GM10266 (cell line): Measurements from ENCODE around the gene ITGB1.

Source experiments
- DNase-seq: peaks from one replicate; pipeline ENCODE4 v3.0.0; 2012; ENCODE audit errors: extremely low spot score
- TF ChIP-seq, protein P1 (sequence below): IDR thresholded peaks from 2 replicates; pipeline ENCODE4 v1.5.1; 2012; ENCODE audit warnings: mild to moderate bottlenecking, low read depth; ENCODE audit not compliant: control insufficient read depth, insufficient read depth; ENCODE audit errors: missing control alignments

The ITGB1 gene

DNA sequence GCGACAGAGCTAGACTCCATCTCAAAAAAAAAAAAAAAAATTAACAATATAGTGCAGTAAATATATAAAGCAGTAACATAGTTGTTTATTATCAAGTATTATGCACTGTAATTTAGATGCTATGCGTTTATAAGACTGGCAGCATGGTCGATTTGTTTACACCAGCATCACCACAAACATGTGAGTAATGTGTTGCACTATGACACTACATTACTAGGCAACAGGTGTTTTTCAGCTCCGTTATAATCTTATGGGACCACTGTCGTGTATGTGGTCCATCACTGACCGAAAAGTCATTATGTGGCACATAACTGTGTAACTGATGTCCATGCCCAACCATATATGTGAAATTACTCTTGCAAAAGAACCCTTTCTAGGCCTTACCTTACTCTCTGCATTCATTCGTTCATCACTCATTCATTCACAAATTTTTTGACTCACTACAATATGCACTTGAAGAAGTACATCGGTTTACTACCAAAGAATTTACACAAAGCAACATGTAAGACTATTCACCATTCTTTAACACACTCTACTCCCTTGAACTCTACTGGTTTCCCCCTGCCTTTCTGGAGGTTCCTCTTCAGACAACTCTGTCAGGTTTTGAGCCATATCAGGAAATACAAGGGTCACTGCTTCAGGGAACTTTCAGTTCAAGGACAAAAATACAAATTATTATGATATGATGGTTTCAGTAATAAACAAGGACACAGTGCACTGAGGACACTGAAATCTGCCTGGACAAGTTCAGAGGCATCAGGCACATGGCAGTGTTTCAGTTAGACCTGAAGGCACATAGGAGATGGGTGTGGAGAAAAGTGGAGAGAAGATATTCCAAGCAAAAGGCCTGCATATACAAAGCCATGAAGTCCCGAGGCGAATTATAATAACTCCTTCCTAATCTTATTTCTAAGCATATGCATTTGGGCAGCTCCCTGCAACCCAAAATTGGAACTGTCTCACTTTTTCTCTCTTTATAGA lies 17.4 kb downstream of the ITGB1 start:
- TF ChIP-seq, protein P1, sequence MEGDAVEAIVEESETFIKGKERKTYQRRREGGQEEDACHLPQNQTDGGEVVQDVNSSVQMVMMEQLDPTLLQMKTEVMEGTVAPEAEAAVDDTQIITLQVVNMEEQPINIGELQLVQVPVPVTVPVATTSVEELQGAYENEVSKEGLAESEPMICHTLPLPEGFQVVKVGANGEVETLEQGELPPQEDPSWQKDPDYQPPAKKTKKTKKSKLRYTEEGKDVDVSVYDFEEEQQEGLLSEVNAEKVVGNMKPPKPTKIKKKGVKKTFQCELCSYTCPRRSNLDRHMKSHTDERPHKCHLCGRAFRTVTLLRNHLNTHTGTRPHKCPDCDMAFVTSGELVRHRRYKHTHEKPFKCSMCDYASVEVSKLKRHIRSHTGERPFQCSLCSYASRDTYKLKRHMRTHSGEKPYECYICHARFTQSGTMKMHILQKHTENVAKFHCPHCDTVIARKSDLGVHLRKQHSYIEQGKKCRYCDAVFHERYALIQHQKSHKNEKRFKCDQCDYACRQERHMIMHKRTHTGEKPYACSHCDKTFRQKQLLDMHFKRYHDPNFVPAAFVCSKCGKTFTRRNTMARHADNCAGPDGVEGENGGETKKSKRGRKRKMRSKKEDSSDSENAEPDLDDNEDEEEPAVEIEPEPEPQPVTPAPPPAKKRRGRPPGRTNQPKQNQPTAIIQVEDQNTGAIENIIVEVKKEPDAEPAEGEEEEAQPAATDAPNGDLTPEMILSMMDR, result no peak
- no peak for DNase-seq

DNA sequence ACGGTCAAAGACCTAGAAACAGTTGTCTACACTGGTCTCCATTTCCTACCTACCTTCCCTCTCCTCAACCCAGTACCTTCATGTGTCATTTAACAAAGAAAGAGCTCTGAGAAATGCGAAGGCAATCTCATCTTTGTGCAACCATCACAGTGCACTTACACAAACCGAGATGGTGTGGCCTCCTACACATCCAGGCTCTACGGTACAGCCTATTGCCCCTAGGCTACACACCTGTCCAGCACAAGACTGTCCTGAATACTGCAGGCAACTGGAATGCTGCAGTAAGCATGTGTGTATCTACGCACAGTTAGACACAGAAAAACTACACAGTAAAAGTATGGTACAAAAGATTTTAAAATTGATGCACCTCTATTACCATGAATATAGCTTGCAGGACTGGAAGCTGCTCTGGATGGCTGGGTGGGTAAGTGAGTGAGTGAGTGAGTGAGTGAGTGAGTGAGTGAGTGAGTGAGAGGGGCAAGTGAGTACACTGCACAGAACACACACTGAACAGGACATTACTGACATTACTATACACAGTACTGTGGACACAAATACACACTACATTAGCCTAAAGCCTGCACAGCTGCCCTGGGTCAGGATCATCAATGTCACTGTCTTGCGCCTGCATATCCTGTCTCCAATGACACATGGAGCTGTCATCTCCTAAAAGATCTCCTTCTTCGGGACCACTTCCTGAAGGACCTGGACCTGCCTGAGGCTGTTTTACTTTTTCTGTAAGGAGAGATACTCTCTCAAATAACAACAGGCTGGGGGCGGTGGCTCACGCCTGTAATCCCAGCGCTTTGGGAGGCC lies 18.5 kb downstream of the ITGB1 start:
- DNase-seq, result no peak
- TF ChIP-seq, protein P1, result no peak

DNA sequence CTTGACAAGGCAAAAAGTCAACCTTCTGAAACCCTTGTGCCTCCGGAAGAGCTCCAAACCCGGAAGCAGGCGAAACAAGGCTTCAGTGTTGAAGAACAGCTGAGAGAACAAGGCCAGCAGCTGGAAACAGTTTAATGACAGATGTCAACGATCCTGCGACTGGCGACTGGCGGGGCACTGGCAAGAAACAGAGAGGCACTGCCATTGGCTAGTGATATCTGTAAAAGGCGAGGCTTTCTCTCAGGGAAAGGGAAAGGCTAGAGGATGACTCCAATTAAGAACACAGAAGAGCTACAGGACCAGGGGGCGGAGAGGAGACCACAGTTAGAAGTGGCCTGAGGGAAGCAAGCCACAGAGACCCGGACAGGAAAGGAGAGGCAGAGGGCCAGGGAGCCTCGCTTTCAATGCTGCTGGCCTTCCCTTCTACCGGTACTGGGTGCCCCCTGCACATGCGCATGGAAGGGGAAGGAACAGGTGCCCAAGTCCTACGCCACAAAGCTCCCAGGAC lies 19.4 kb downstream of the ITGB1 start:
- TF ChIP-seq, protein P1, result no peak
- no peak for DNase-seq

- TF ChIP-seq, protein P1, result no peak
- no peak for DNase-seq
These were observed 20.1 kb downstream of the ITGB1 start for GRCh38 chr10:32937911-32938424.

DNA sequence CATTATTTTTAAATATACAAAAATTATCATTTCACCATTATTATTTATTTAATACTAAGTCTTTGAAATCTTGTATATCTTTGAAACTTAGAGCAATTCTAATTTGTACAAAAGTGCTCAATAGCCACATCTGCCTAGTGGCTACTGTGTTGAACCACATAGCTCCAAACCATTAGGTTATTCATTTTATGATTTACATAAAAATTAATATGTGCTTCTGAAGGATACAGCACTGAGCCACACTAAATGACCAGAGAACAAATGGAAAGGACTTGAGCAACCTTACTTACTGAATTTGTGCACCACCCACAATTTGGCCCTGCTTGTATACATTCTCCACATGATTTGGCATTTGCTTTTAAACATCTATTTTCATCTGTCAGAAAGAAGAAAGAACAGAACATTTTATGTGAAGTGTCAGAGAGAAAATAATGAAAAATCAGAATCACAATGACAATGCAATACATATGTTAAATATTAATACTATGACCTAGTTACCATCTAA lies 25.8 kb downstream of the ITGB1 start:
- DNase-seq, result no peak
- TF ChIP-seq, protein P1, result no peak

DNA sequence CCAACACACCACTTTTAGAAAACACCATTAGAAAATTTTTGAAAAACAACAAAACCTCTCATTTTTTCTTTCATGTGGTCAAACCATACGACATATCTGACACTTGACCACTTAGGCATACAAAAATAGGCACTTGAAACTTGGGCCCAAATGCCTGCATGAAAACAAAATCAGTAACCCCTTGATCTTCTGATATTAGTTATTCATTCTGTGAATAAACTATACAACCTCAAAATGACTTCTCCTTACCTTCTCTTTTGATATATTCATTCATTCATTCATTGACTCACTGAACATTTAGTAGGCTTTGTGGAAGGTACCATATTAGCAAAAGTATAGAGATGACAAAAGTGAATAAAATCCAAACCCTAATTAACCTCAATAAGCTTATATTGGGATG lies 26.4 kb downstream of the ITGB1 start:
- TF ChIP-seq, protein P1, result no peak
- no peak for DNase-seq
